Breast epithelium (tissue), 3 donors: ENCODE measurements around the gene PTPRN2.

Source experiments
- CTCF ChIP-seq, 3 donors: fragments of 450-650 bp; IDR thresholded peaks; one replicate each; pipeline ENCODE4 v1.5.1; 2016 to 2017; ENCODE audit warnings: antibody characterized with exemption in 3 of 3, mild to moderate bottlenecking in 3 of 3, moderate library complexity in 3 of 3
- POLR2A ChIP-seq: fragments of 450-650 bp; IDR thresholded peaks from one replicate; pipeline ENCODE4 v1.6.1; 2016; ENCODE audit warnings: antibody characterized with exemption, mild to moderate bottlenecking, moderate library complexity
- POLR2AphosphoS5 ChIP-seq, 3 donors: sonication (generic); formaldehyde crosslinking; IDR thresholded peaks; one replicate each; pipeline ENCODE4 v1.6.1; 2017; ENCODE audit warnings: antibody characterized with exemption in 3 of 3

DNA sequence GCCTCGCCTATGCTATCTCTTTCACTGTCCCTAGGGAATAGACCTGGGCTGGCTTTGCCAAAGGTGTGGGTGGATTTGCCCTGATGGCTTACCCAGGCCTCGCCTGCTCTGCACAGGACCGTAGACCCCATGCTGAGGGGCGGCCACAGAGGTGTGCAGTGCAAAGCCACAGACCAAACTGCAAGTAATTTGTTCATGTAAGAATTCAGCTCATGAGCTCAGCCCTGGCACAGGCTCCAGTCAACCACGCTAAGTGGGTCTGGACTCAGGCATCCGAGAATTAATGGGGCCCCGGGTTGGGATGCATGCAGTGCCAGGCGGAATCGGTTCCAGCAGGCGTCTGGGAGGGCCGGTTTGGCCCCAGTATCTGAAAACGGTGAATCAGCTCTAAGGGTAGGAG is 805.6 kb downstream of the PTPRN2 start:
- TF ChIP-seq CTCF (IDR thresholded peaks at IDR 0.05) = no peak
- no peak for TF ChIP-seq POLR2AphosphoS5 (IDR thresholded peaks at IDR 0.05)
- TF ChIP-seq POLR2A = no peak
